OCI-LY1 (cell line): Measurements from ENCODE around the gene ASCL2.

Source experiments
- EZH2 ChIP-seq: fragments of 200-600 bp; sonication (generic), shearing (Covaris generic); IDR thresholded peaks from 2 replicates; pipeline ENCODE4 v1.8.0; 2017; ENCODE audit warnings: borderline replicate concordance, mixed run types, mild to moderate bottlenecking, antibody characterized with exemption, low read length, moderate library complexity, mixed read lengths
- TF ChIP-seq, protein P1 (sequence below): fragments of 200-600 bp; sonication (generic), shearing (Covaris generic); IDR thresholded peaks from 2 replicates; pipeline ENCODE4 v1.5.1; 2017; ENCODE audit warnings: mild to moderate bottlenecking, antibody characterized with exemption, low read length, moderate library complexity, mixed read lengths

DNA sequence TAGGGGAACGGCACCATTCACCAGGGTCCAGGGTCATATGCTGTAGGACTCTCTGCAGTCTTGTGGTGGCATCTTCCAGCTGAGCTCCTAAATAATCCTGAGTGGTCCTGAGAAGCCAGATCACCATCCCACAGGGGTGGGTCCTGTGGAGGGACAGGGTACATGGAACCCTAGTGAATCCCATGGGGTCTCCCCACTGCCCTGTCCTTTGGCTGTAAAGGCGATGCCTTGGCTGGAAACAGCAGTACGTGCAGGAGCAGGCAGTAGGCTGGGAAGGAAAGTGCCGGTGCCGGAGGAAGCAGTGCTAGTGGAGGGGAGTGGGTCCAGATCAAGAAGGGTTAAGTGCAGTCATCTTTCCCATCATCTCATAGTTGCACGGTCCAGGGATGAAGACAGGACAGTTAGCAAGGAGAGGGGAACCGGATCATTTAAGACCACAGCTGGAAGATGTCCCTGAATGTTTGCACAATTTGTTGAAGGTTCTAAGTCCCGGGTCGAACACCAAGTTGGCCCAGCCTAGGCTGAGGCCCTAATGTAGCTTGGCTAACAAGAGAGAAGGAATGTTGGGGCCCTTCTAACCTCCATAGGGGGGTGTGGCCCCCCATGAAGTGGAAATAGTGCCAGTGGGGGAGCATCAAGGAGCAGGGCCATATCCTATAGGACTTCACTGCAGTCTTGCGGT, 49.5 kb upstream of the ASCL2 start:
- TF ChIP-seq EZH2, result no peak
- TF ChIP-seq, protein P1, sequence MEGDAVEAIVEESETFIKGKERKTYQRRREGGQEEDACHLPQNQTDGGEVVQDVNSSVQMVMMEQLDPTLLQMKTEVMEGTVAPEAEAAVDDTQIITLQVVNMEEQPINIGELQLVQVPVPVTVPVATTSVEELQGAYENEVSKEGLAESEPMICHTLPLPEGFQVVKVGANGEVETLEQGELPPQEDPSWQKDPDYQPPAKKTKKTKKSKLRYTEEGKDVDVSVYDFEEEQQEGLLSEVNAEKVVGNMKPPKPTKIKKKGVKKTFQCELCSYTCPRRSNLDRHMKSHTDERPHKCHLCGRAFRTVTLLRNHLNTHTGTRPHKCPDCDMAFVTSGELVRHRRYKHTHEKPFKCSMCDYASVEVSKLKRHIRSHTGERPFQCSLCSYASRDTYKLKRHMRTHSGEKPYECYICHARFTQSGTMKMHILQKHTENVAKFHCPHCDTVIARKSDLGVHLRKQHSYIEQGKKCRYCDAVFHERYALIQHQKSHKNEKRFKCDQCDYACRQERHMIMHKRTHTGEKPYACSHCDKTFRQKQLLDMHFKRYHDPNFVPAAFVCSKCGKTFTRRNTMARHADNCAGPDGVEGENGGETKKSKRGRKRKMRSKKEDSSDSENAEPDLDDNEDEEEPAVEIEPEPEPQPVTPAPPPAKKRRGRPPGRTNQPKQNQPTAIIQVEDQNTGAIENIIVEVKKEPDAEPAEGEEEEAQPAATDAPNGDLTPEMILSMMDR, result no peak
